ENCODE data around the gene FCHSD1.

DNA sequence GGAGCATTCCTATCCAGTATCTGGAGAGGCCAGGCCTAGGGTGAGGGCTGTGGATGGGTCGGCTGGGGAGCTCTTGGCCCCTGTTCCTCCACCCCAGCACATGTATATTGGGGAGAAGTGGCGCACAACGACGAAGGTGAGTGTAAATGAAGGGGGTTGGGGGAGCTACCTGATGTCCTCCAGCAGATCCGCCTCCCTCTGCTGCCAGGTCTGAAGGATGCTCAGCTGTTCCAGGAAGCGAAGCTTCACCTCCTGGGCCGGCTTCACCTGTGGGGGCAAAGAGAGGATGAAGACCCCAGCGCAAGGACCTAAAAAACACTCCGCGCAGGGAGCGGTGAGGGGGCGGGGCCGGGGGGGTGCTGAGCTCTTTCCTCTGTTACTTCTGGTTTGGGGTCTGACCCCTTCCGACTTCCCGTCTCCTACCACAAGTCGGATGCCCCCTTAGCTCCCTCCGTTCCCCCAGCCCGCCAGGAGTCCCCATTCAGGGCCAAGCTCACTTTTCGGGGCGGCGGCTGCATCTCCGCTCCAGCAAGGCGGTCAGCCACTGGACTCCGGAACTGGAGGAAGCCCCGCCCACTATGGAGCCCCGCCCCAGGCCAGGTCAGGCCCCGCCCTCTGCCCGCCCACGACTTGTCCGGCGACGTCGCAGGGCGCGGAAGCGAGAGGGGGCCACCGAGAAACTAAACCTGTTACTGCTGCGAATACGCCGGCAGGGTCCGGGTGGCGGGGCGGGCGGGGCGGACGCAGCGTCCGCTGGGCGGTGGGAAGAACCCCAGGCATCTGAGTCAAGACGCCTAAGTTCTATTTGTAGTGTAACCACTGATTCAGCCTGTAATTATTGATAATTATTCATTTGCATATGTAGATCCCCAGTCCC lies at the start of gene FCHSD1:
- TF ChIP-seq POLR2AphosphoS5 (IDR thresholded peaks at IDR 0.05) (peak; percentile 31 to 34), EP300 (IDR thresholded peaks at IDR 0.05) (no peak)

Measured in upper lobe of left lung (tissue), 4 donors.